A673 (cell line): ENCODE results near the gene CCDC102B. TPM values are rescaled to one million over a fixed set of nuclear protein-coding genes. Genes with fewer than 3 reads are reported as not detected.

Source experiments
- BruUV-seq: library from RNA; stranded (reverse); fragments of 400-500 nt; replicated peaks from 2 replicates; lab custom pipeline; 2021; lab: Mats Ljungman, UMichigan
- CTCF ChIA-PET: fragments of 300-600 bp; sonication (Branson Sonifier 250); formaldehyde crosslinking; loops from one replicate; lab custom pipeline; 2022; ENCODE audit warnings: antibody characterized with exemption; lab: Charles Lee
- POLR2A ChIA-PET: fragments of 300-600 bp; sonication (Branson Sonifier 250); formaldehyde crosslinking; loops from one replicate; lab custom pipeline; 2022; ENCODE audit warnings: antibody characterized with exemption; ENCODE audit not compliant: low non-redundant PET; lab: Charles Lee
- DNase-seq: peaks from one replicate; pipeline ENCODE4 v3.0.0-alpha.2; 2015; ENCODE audit warnings: low spot score
- H3K27ac ChIP-seq: fragments of 200-600 bp; sonication (generic); 2 replicates; pipeline ENCODE4 v1.5.1; 2016; ENCODE audit warnings: mixed run types, low read depth, mild to moderate bottlenecking, mixed read lengths, antibody characterized with exemption, low read length; ENCODE audit not compliant: poor library complexity, severe bottlenecking
- H3K27me3 ChIP-seq: fragments of 200-600 bp; sonication (generic); replicated peaks from 2 replicates; pipeline ENCODE4 v1.6.1; 2017; ENCODE audit warnings: mixed run types, low read depth, mild to moderate bottlenecking, mixed read lengths, antibody characterized with exemption, low read length; ENCODE audit not compliant: insufficient read depth, poor library complexity
- H3K36me3 ChIP-seq: fragments of 200-600 bp; sonication (generic); 2 replicates; pipeline ENCODE4 v1.6.1; 2016; ENCODE audit warnings: mixed run types, mild to moderate bottlenecking, mixed read lengths, antibody characterized with exemption, low read length; ENCODE audit not compliant: insufficient read depth, poor library complexity, severe bottlenecking
- H3K4me1 ChIP-seq: fragments of 200-600 bp; sonication (generic); 2 replicates; pipeline ENCODE4 v1.6.1; 2017; ENCODE audit warnings: mixed run types, mild to moderate bottlenecking, mixed read lengths, antibody characterized with exemption, low read length; ENCODE audit not compliant: insufficient read depth, poor library complexity, severe bottlenecking
- H3K4me3 ChIP-seq: fragments of 200-600 bp; sonication (generic); 2 replicates; pipeline ENCODE4 v1.5.1; 2016; ENCODE audit warnings: low read depth, mixed run types, mild to moderate bottlenecking, mixed read lengths, low read length; ENCODE audit not compliant: poor library complexity, severe bottlenecking
- H3K9me3 ChIP-seq: fragments of 200-600 bp; sonication (generic); 2 replicates; pipeline ENCODE4 v1.6.1; 2016; ENCODE audit warnings: mixed run types, low read depth, mild to moderate bottlenecking, mixed read lengths, antibody characterized with exemption, low read length; ENCODE audit not compliant: poor library complexity, severe bottlenecking
- EZH2 ChIP-seq: fragments of 200-600 bp; sonication (generic); IDR thresholded peaks from 2 replicates; pipeline ENCODE4 v1.6.1; 2017; ENCODE audit warnings: borderline replicate concordance, low read depth, mild to moderate bottlenecking, mixed read lengths, antibody characterized with exemption, low read length; ENCODE audit not compliant: poor library complexity, severe bottlenecking
- intact Hi-C: fragments of 100-400 bp; cut with micrococcal nuclease; formaldehyde crosslinking; loops from one replicate; pipeline ENCODE4 v1.10.0; 2022; ENCODE audit not compliant: unreplicated experiment
- total RNA-seq: library from RNA; stranded (reverse); gene quantifications from 2 replicates; pipeline ENCODE4 v1.2.3, GENCODE V29; 2021
- TF ChIP-seq, protein P1 (sequence below): fragments of 300-800, 200-600 bp; sonication (generic); conservative IDR thresholded peaks from 2 replicates; pipeline ENCODE4 v1.5.1; 2017; ENCODE audit warnings: low read depth, mild to moderate bottlenecking, antibody characterized with exemption, low read length, moderate library complexity, mixed read lengths

Gene CCDC102B
- total RNA-seq, 1 experiment from 2014 or later, result 12.5 TPM

GRCh38 chr18:68983126-68983525 lies 185.2 kb downstream of the CCDC102B start:
- peaks cover 10% of the 10 kb centered on the region for H3K9me3 ChIP-seq
- H3K36me3 ChIP-seq, result no peaks in the 10 kb centered on the region
- H3K27ac ChIP-seq, result no peak overlapping the region
- DNase-seq, result no peak
- H3K4me3 ChIP-seq, result no peak overlapping the region
- POLR2A ChIA-PET, result no interaction called here
- H3K27me3 ChIP-seq, result no peaks in the 10 kb centered on the region
- CTCF ChIA-PET, result no interaction called here
- H3K4me1 ChIP-seq, result no peaks in the 10 kb centered on the region
- no TSS peak for BruUV-seq
- no peak for TF ChIP-seq EZH2
- TF ChIP-seq, protein P1, sequence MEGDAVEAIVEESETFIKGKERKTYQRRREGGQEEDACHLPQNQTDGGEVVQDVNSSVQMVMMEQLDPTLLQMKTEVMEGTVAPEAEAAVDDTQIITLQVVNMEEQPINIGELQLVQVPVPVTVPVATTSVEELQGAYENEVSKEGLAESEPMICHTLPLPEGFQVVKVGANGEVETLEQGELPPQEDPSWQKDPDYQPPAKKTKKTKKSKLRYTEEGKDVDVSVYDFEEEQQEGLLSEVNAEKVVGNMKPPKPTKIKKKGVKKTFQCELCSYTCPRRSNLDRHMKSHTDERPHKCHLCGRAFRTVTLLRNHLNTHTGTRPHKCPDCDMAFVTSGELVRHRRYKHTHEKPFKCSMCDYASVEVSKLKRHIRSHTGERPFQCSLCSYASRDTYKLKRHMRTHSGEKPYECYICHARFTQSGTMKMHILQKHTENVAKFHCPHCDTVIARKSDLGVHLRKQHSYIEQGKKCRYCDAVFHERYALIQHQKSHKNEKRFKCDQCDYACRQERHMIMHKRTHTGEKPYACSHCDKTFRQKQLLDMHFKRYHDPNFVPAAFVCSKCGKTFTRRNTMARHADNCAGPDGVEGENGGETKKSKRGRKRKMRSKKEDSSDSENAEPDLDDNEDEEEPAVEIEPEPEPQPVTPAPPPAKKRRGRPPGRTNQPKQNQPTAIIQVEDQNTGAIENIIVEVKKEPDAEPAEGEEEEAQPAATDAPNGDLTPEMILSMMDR, result no peak
- intact Hi-C loops, result no loop called here

GRCh38 chr18:68984342-68984741 lies 186.5 kb downstream of the CCDC102B start:
- TF ChIP-seq EZH2, result no peak
- TF ChIP-seq, protein P1, result no peak
- no TSS peak for BruUV-seq
- no peaks in the 10 kb centered on the region for H3K27me3 ChIP-seq
- no peak for DNase-seq
- no peak overlapping the region for H3K4me3 ChIP-seq
- no peaks in the 10 kb centered on the region for H3K36me3 ChIP-seq
- H3K27ac ChIP-seq, result no peak overlapping the region
- H3K9me3 ChIP-seq, result peaks cover 10% of the 10 kb centered on the region
- intact Hi-C loops, result no loop called here
- ChIA-PET CTCF (no interaction called here), POLR2A (no interaction called here)
- H3K4me1 ChIP-seq, result no peaks in the 10 kb centered on the region

GRCh38 chr18:68985172-68985820 lies 187.4 kb downstream of the CCDC102B start:
- H3K9me3 ChIP-seq, result peaks cover 10% of the 10 kb centered on the region
- no peak for DNase-seq
- H3K36me3 ChIP-seq, result no peaks in the 10 kb centered on the region
- peaks cover 4% of the 10 kb centered on the region for H3K4me1 ChIP-seq
- ChIA-PET POLR2A (no interaction called here), CTCF (no interaction called here)
- intact Hi-C loops, result no loop called here
- TF ChIP-seq EZH2, result no peak
- TF ChIP-seq, protein P1, result no peak
- BruUV-seq, result no TSS peak
- no peaks in the 10 kb centered on the region for H3K27me3 ChIP-seq
- no peak overlapping the region for H3K27ac ChIP-seq
- no peak overlapping the region for H3K4me3 ChIP-seq
